GM19395 (cell line): ENCODE results near the gene PI4K2B.
"Not testable (repeated sequence)": the region's sequence is repeated elsewhere in the genome, so short reads cannot be mapped to it uniquely, and the experiment has no call there.

Source experiments
- ATAC-seq: cut with Tn5 transposase; IDR thresholded peaks from one replicate; pipeline ENCODE4 v1.9.1; 2021; ENCODE audit warnings: mild to moderate bottlenecking, moderate library complexity; ENCODE audit not compliant: unreplicated experiment

The PI4K2B gene

DNA sequence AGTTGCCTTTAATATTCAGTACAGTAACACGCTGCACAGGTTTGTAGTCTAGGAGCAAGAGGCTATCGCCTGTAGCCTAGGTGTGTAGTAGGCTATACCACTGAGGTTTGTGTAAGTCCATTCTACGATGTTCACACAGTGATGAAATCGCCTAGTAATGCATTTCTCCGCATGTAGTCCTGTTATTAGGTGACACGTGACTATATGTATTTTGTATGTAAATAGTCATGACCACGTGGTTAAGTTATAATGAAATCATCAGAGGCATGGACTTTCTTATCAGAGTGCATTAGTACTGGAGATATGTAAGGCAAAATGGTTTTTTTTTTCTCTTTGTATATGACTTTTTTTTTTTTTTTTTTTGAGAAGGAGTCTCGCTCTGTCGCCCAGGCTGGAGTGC is 68.8 kb downstream of the PI4K2B start:
- no peak for ATAC-seq

DNA sequence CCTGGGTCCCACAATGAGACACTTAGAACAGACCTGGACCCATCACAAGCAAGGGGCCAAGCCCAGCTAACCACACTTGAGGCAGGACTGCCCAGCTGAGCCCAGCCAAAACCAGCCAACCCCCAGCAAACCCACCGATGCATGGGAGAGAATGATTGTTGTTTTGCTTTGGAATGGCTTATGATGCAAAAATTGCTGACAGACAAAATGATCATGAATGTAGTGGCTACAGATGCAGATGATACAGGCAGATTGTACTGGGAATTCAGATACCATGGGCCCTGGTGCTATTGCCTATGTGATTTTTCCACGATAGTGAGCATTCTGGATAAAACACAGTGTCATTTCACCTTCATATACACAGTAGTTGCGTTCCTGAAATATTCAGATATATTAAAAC is 69.7 kb downstream of the PI4K2B start:
- no peak for ATAC-seq

DNA sequence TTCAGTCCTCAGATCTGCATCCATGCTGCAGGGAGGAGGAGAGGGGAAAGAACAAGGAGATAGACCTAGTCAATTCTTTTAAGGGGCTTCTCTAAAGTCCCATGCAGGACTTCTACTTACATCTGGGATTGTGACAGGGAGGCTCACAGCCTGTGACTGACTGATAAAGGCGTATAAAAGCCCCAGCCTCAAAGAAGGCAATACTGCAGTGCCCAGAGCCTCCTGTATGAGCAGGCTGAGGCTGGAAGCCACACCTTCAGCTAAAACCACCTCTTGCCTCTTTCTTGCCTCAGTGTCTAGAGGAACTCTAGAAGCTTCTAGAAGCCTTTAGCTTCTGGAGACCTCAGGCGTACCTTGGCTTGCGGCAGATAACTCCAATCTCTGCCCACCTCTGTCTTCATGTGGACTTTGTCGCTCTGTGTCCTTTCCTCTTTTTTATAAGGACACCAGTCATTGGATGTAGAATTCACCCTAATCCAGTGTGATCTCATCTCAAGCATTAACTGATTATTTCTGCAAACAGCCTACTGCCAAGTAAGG is 72.8 kb downstream of the PI4K2B start:
- ATAC-seq, result no peak

DNA sequence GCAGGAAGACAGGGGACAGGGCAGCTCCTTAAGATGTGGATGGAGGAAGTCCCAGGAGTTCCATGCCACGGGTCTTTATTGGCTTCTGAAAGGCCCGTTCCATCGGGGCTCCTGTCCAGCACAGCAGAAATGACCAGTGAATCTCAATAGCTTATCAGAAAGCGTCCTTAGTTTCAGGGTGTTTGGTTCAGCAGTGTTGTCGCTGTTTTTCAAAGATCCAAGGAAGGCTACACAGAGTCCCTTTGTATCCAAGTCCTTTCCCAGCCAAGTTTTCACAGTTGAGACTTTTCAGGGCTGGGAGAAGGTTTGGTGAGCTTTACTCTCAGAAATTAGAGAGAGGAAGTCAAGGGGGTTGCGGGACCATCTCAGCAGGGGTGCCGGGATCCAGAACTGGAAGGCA is 73.8 kb downstream of the PI4K2B start:
- ATAC-seq, result no peak

DNA sequence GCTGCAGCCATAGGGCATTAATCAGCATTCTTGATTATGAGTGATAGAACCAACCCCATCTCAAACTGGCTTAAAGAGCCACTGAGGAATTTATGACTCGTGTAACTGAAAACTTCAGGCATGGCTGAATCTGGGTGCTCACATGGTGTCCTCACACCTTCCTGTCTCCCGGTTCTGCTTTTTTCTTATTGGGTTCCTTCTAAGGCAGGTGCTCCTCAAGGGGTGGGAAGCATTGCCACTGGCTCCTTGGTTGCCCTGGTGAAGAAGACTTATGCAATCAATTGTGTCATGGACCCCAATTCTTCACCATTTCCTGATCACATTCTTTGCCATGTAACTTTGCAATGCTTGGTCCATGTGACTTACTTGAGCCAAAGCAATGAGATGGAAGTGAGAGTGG is 74.5 kb downstream of the PI4K2B start:
- no peak for ATAC-seq

DNA sequence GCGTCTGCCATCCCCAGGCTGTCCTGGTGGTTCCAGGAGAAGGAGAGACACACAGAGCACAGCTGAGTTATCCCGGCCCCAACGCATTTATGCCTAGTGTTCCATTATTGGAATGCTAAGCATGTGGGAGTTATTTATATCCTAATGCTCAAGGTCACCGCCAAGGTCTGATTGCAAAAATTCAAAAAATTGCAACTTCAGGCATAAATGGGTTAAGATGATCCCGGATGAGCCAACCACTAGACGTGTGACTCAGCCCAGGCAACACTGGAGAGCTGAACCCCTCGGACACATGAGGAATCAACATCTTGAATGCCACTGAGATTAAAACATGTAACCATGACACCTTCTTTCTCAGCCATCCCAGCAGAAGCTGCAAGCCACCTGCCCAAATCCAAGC is 74.9 kb downstream of the PI4K2B start:
- ATAC-seq, result no peak

DNA sequence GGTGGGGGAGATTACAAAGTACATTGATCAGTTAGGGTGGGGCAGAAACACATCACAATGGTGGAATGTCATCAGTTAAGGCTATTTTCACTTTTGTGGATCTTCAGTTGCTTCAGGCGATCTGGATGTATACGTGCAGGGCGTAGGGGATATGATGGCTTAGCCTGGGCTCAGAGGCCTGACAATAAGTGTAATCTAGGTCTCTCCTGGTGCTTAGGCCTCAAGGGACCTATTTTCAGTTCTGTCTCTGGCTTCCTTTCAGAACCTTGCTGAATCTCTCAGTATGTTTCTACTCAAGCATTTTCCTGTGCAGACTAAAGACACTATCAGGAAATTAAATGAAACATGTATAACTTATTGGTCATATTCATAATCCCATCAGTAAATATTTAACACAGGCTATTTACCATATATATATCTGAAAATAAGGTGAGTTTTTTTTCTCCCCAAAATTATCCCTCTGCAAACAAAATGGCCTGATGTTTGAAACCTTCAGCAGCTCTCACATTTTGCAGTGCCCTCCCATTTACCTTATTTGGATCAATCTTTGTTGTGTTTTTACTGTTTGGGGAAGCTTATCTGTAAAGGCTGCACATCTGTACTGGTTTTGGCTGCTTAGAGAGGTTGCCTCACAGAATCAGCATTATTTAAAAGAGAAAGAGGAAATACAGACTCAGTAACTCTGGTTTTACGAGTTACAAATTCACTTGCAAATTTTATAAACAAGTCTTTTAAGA is 76.4 kb downstream of the PI4K2B start:
- ATAC-seq, result peak; percentile 73

DNA sequence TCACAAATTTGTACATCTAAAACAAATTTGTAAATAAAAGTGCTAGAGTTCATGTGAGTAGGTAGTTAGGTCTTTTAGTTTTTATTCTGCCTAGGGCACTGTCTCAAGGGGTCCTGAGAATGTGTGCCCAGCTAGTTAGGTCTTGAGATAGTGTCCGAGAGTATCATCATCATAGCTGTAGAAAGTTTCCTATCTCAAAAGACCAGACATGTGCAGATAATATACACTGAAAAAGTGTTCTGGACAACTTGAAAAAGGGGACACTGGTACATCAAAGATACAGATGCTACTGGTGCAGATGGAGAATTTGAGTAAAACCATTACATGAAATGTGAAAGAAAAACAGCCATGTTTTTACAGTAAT is 77.0 kb downstream of the PI4K2B start:
- ATAC-seq, result peak; percentile 29

DNA sequence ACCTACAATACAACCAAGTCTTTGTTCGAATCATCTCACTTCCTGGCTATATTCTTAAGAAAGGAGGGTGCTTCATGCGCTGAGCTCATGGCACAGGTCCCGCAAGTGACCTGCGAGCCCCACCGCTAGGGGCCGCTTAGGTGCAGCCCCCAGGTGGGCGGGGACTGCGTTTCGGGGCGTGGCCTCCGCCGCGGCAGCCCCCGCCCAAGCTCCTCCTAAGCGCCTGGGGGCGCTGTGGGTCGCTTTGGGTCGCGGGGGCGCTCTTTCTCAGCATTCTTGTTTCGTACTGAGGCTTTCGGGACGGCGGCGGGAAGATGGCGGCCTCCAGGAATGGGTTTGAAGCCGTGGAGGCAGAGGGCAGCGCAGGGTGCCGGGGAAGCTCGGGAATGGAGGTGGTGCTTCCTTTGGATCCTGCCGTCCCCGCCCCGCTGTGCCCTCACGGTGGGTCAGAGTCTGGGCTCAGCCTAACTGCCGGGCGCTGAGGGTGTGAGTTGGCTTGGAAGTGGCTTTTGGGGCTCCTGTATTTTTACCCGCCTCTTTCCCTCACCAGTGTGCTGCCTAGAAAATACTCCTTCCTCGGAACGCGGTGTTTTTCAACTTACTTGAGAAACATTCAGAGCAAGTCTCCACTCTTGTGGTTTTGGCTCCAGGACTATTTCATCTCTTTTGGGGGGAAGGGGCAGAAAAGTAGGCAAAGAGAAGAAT is 78.8 kb downstream of the PI4K2B start, which contains the start of gene ZCCHC4:
Gene ZCCHC4 (plus strand): TSS at position 279 of the 705 bp plus-strand sequence. CDS start 36 bp downstream, at position 315.
- peak; percentile 73 for ATAC-seq

DNA sequence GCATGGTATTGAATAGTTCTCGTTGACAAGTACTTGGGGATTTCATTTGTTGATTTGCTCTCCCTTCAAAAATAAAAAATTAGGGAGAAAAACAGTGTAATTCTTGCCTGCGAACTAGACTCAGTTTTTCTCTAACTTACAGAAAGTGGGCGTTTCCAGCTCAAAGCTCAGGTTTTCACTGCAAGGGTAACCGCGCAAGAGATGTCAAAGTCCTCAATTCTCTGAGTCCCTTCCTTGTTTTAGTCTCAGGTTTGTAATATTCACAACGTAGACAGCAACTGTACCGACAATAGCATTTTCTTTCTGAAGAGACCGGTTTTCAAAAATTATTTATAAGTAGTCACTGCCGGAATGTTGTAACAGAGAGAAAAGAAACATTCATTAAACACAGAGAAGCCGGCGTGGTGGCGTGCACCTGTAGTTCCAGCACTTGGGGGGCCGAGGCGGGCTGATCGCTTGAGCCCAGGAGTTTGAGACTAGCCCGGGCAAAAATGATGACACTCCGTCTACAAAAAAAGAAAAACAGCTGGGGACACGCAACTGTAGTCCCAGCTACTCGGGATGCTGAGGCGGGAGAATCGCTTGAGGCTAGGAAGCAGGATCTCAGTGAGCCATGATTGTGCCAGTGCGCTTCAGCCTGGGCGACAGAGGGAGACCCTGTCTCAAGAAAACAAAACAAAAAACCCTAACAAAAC is 79.5 kb downstream of the PI4K2B start:
- no peak for ATAC-seq

DNA sequence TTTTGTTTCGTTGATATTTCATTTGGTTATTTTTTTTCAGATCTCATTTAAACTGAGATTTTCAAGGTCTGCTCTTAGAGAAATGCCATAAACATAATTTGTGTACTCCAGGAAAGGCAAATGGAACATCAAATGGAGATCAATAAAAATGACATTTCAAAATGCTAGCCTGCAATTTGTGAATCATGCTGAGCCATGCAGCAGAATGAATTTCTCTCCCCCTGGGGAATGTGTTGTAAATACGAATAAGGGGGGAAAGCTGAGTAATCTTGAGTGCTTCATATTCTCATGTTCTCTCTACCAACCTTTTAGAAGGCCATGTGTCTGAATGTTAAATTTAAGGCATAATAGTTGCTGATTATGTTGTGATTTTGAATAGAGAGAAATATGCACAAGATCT is 86.5 kb downstream of the PI4K2B start:
- ATAC-seq, result no peak

DNA sequence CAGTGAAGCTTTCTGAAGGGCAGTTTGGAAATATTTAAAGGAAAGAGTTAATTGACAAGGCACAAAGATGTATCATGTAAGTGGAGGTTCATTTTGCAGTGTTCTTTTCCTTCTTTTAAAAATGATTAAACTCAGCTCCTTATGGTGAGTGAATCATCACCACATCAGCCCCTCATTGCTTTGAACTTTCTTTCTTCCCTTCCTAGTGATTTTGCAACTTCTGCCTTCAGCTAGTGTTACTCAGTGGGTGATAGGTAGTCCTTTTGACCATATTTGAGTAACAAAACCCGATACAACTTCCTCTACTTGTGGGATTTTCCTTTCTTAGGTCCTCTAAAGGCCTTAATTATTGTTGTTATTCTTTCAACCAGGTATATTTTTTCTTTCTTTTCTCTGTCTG is 86.9 kb downstream of the PI4K2B start:
- no peak for ATAC-seq

DNA sequence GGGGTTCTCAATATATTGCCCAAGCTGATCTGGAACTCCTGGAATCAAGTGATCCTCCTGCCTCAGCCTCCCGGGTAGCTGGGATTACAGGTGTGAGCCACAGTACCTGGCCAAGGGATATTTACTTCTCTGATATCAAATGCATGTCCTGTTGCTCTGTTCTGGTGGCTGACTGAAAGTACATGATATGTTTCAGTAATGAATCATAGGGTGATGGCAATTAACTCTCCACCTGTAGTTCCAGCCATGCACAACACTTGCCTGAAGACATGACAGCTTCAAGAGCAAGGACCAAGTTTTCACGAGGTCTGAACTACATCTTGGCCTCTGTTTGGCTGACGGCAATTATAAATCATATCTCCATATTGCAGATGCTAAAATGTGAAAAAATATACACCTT is 87.9 kb downstream of the PI4K2B start:
- ATAC-seq, result peak; percentile 60

DNA sequence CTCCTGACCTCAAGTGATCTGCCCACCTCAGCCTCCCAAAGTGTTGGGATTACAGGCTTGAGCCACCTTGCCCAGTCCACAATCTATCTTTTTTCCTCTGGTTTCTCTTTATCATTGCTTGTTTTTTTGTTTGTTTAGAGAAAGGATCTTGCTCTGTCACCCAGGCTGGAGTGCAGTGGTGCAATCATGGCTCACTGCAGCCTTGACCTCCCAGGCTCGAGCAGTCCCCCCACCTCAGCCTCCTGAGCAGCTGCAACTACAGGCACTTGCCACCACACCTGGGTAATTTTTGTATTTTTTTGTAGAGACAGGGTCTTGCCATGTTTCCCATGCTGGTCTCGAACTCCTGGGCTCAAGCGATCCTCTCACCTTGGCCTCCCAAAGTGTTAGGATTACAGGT is 94.6 kb downstream of the PI4K2B start:
- ATAC-seq, result not testable (repeated sequence)
